Central memory CD8-positive, alpha-beta T cell (primary cell): ENCODE measurements around the gene UBASH3B.

Experiments used
- ATAC-seq: fragments of 150-1000 bp; cut with Tn5 transposase; replicated peaks from 2 replicates; pipeline ENCODE4 v1.10.0; 2022; ENCODE audit warnings: mild to moderate bottlenecking, moderate FRiP score, moderate number of reproducible peaks; ENCODE audit not compliant: poor library complexity, severe bottlenecking; ENCODE audit errors: extremely low read depth
- DNase-seq, 2 donors: peaks; one replicate each; pipeline ENCODE4 v3.0.0; 2021; ENCODE audit warnings: low spot score in 2 of 2
- H3K27ac Mint-ChIP-seq: one replicate; pipeline ENCODE4 v1.8.0; 2022; ENCODE audit warnings: low read depth, mild to moderate bottlenecking, moderate library complexity, mixed read lengths
- H3K27me3 Mint-ChIP-seq: one replicate; pipeline ENCODE4 v1.8.0; 2022; ENCODE audit warnings: mixed read lengths
- H3K36me3 Mint-ChIP-seq: one replicate; pipeline ENCODE4 v1.8.0; 2022; ENCODE audit warnings: mild to moderate bottlenecking, moderate library complexity, mixed read lengths; ENCODE audit not compliant: insufficient read depth
- H3K4me1 Mint-ChIP-seq: one replicate; pipeline ENCODE4 v1.8.0; 2022; ENCODE audit warnings: mixed read lengths
- H3K4me3 Mint-ChIP-seq: one replicate; pipeline ENCODE4 v1.8.0; 2022; ENCODE audit warnings: mild to moderate bottlenecking, moderate library complexity, mixed read lengths
- H3K9me3 Mint-ChIP-seq: one replicate; pipeline ENCODE4 v1.8.0; 2022; ENCODE audit warnings: mixed read lengths

The UBASH3B gene

DNA sequence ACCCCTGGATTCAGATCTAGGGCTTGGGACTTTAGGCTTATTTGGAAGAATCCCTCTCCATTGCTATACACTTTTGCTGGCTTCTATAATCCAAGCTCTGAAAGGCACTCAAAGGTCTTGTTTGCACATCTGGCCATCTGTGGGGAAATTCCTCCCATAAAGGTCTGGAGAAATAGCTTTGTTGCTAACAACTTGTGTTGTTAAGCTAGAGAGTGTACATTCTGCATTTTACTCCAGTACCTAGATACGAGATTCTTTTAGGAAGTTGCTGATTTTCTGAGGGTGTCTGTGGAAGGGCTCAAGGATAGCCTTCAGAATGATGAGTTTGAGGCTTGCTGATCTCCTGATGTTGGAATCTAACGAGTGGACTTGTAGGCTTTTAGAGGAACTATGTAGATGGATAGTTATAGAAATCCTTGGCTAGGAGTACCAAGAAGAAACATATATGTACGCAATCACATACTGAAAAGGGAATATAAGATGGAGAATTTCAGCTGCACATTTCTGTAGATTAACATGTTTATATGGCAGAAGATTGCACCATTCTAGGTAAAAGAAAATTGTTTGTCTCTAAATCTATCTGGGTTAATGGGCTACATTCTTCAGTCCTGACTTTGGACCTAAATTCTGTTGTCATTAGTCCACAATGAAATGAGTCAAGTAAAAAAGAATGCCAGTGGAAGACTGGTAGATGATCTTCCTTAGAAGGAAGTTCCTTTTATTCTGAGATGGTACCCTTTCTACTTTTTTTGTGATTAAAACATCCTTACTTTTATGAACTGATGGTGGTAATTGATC lies 51.0 kb downstream of the UBASH3B start:
- Mint-ChIP-seq H3K4me3 (no peak overlapping the region), H3K27me3 (no peaks in the 10 kb centered on the region), H3K4me1 (peaks cover 35% of the 10 kb centered on the region), H3K36me3 (peaks cover 2% of the 10 kb centered on the region), H3K9me3 (no peaks in the 10 kb centered on the region), H3K27ac (no peak overlapping the region)
- DNase-seq, result no peak
- no peak for ATAC-seq

DNA sequence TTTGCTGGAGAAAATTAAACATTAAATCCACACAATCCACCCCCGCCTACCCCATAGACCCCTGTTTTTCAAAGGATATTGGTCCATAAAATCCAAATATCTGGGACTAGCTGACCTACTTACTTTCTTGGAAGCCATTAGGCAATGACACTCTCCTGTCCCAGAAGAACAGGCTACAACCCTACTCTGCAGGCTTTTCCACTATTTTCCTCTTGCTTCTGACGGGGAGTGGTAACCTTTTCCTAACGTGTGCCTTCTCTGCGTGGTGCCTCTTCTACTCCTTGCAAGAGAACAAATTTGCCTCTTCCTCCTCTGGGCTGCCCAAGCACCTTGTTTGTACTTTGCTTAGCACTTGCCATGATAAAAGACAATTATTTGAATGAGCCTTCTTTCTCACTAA lies 51.6 kb downstream of the UBASH3B start:
- H3K4me3 Mint-ChIP-seq, result no peak overlapping the region
- DNase-seq (no peak), ATAC-seq (no peak)
- no peak overlapping the region for H3K27ac Mint-ChIP-seq
- H3K4me1 Mint-ChIP-seq, result peaks cover 34% of the 10 kb centered on the region
- H3K27me3 Mint-ChIP-seq, result no peaks in the 10 kb centered on the region
- peaks cover 2% of the 10 kb centered on the region for H3K36me3 Mint-ChIP-seq
- no peaks in the 10 kb centered on the region for H3K9me3 Mint-ChIP-seq

DNA sequence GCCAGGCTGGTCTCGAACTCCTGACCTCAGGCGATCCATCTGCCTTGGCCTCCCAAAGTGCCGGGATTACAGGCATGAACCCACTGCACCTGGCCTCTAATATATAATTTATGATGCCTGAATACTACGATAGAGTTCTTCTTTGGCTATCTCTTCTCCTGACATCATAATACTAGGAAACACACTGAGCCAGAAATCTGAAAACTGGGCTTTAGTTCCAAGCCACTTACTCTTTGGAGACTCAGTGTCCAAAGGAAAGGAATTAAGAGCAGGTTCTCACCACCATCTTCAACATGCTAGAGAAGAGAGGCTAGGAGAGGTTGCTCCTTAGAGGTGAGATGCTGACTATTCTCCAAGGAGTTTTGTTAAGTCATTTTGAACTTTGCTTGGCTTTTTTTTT lies 52.4 kb downstream of the UBASH3B start:
- Mint-ChIP-seq H3K36me3 (peaks cover 2% of the 10 kb centered on the region), H3K9me3 (no peaks in the 10 kb centered on the region), H3K27me3 (no peaks in the 10 kb centered on the region), H3K4me1 (peaks cover 32% of the 10 kb centered on the region), H3K27ac (no peak overlapping the region), H3K4me3 (no peak overlapping the region)
- no peak for DNase-seq
- ATAC-seq, result no peak

DNA sequence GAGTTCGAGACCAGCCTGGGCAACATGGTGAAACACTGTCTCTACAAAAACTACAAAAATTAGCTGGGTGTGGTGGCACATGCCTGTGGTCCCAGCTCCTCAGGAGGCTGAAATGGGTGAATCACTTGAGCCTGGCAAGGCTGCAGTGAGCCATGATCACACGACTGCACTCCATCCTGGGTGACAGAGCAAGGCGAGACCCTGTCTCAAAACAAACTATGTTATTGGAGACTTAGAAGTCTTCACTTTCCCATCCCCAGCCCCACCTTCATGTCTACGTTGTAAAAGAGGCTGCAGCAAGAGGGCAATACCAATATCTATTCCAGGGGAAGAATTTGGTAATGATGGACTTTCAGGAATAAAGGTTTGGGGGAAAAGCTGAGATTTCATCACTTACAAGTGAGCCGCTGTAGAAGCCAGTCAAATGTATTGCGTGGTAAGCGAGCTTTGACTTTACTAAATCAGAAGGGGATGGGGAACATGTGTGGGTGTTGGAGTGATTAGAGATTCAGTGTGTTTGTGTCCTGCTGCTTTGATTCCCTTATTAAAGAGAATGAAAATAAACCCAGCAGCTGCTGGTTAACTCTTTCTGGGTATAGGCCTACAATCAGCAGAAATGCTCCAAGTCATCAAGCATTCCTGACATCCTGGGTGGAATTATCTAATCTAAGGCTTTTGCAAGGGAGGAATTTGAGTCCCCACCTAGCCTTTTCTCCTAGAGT lies 53.7 kb downstream of the UBASH3B start:
- Mint-ChIP-seq H3K27ac (no peak overlapping the region), H3K4me3 (no peak overlapping the region), H3K4me1 (peaks cover 23% of the 10 kb centered on the region), H3K9me3 (no peaks in the 10 kb centered on the region), H3K27me3 (no peaks in the 10 kb centered on the region), H3K36me3 (peaks cover under 1% of the 10 kb centered on the region)
- ATAC-seq (no peak), DNase-seq (no peak)

DNA sequence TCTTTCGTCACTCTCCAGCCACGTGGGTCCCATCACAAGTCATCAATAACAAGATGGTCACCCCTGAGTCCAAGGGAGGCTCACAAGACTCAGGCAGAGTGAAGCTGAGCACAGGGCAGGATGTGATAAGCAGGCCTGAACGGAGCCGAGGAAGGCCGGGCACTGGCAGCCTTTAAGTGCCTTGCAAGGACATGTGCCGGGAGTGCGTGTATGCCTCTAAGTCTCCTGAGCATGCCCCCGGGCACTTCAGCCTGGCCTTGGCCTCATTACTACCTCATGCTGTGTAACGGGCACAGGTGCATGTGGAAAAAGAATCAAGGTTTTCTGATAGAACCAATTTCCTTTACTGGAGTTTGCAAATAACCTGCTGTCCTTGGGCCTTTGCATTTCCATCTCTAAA lies 55.8 kb downstream of the UBASH3B start:
- Mint-ChIP-seq H3K9me3 (no peaks in the 10 kb centered on the region), H3K27ac (no peak overlapping the region), H3K4me1 (peaks cover 24% of the 10 kb centered on the region), H3K4me3 (no peak overlapping the region), H3K27me3 (no peaks in the 10 kb centered on the region), H3K36me3 (no peaks in the 10 kb centered on the region)
- ATAC-seq, result no peak
- DNase-seq, result no peak

DNA sequence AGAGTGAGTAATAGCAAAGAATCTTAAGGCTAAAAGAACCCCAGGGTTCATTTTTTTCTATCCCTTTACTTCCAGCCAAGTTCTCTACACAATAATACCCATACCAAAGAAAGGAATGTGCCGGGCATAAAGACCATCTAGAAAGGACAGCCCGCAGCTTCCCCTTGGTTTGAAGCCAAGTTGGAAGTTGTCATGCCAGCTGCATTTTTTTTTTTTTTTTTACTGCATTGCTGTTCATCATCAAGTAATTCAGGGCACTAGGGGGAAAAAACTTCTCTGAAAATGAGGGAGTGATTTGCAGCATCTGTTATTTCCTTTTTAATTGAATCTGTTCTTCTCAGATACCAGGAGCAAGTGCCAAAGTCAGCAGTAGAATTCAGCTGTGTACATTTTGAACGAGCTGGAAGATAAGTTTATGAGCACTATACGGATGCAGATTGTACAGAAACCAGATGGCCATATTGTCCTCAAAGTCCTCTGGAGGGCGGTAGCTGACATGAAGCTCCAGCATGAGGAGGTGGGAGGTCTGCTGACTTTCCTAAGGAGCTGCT lies 56.4 kb downstream of the UBASH3B start:
- DNase-seq (no peak), ATAC-seq (no peak)
- Mint-ChIP-seq H3K27me3 (no peaks in the 10 kb centered on the region), H3K9me3 (no peaks in the 10 kb centered on the region), H3K27ac (no peak overlapping the region), H3K4me3 (no peak overlapping the region), H3K4me1 (peaks cover 26% of the 10 kb centered on the region), H3K36me3 (no peaks in the 10 kb centered on the region)

DNA sequence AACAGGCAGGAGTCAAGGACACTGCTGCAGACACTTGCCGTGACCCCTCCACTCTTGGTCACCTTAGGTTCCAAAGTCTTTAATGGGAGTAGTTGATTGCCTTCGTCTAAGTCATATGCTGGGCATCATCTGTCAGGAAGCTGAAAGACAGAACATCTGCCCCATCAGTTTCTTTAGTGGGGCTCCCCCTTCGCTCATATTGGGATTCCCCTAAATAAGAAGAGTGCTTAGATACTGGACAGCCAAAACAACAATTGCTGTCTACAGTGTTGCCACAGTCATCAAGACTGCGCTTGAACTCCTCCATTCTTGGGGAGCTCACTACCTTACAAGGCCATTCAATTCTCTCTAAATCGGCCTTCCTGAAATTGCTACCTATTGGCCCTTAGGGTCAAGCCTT lies 58.5 kb downstream of the UBASH3B start:
- peaks cover 1% of the 10 kb centered on the region for H3K36me3 Mint-ChIP-seq
- no peaks in the 10 kb centered on the region for H3K9me3 Mint-ChIP-seq
- no peak overlapping the region for H3K4me3 Mint-ChIP-seq
- no peaks in the 10 kb centered on the region for H3K27me3 Mint-ChIP-seq
- ATAC-seq (no peak), DNase-seq (no peak)
- no peak overlapping the region for H3K27ac Mint-ChIP-seq
- H3K4me1 Mint-ChIP-seq, result peaks cover 38% of the 10 kb centered on the region

DNA sequence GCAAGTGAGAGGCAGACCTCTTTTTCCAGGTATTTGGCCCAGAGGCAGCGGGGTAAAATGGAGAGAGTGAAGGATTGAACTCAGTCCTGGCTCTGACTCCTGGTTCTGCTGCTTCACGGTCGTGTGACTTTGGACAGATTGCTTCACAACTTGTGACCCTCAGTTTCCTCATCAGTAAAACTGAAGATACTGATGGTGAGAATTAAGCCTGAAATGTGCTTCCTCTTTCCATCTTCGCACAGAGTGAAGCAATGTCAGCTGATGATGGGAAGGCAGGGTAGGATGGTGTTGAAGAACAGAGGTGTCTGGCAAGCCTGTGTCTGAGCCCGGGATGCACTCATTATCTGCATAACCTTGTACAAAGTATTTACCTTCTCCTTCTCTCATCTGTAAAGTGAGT lies 59.0 kb downstream of the UBASH3B start:
- Mint-ChIP-seq H3K27ac (no peak overlapping the region), H3K36me3 (peaks cover 1% of the 10 kb centered on the region)
- no peak for ATAC-seq

DNA sequence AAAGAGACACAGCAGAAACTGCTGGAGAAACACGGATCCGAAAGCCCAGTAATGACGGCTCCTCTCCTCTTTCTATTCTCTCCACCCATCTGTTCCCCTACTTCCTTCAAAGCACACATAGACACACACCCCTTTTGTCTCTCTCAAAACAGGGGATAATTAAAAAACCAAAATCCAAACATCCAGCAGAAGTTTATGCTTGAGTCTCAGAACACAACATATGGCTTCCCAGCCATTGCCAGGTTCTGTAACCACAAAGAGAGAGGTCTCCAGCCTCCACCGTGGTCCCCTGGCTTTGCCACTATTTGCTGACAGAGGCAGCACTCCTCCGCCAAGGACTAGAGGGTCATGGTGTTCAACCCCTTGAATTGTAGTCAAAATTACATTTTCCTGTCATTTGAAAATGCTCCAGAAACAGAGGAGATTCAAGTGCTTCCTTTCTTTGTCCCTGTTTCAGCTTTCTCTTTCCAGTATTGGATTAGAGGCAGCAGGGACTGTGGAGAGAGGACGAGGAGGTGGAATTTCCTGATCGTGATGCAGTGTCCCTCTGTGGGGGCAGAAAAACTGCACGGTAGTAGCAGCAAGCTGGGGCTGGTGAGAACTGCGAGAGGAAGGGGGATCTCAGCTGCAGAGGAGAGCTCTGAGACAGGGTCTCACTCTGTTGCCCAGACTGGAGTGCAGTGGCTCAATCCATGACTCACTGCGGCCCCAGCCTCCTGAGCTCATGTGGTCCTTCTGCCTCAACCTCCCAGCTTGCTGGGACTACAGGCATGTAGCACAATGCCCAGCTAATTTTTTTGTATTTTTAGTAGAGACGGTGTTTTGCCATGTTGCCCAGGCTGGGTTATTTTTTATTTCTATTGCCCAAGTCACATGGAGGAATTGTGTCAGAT lies 60.3 kb downstream of the UBASH3B start:
- Mint-ChIP-seq H3K9me3 (no peaks in the 10 kb centered on the region), H3K4me1 (peaks cover 52% of the 10 kb centered on the region), H3K27me3 (no peaks in the 10 kb centered on the region), H3K27ac (peak overlapping the region; percentile 13), H3K4me3 (no peak overlapping the region), H3K36me3 (peaks cover 1% of the 10 kb centered on the region)
- DNase-seq (no peak), ATAC-seq (no peak)

More for the DNA sequence above, 59.0 kb downstream of the UBASH3B start:
- peaks cover 41% of the 10 kb centered on the region for H3K4me1 Mint-ChIP-seq
- no peak overlapping the region for H3K4me3 Mint-ChIP-seq
- DNase-seq, result no peak
- no peaks in the 10 kb centered on the region for H3K27me3 Mint-ChIP-seq
- no peaks in the 10 kb centered on the region for H3K9me3 Mint-ChIP-seq

DNA sequence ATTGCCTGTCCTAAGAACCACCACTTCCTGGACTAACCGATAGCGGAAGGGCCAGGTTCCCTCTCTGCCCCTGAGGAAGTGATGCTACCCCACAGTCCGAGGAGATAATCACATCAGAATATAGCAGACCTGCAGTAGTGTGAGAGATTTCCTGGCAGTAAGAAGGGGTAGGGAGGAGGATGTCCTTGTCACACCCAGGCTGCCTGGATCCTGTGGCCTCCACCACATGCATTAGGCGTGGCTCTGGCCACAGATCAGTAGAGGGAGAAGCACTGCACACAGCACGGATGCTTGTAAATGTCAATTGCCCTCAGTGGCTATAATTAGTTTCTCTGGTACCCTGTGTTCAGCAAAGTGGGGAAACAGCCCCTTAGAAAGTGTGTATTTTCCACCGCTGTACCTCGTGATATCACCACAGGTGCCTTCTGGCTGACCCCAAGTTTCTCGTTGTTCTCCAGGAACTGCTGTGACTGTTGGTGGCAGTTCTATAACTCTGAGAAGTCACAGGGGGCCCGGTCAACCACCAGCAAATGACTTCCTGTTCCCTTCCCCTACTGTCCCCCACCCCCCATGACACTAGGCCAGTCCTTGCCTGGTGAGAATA lies 61.8 kb downstream of the UBASH3B start:
- ATAC-seq, result peak; percentile 67
- H3K4me3 Mint-ChIP-seq, result no peak overlapping the region
- H3K27ac Mint-ChIP-seq, result peak overlapping the region; percentile 49
- no peaks in the 10 kb centered on the region for H3K27me3 Mint-ChIP-seq
- H3K4me1 Mint-ChIP-seq, result peaks cover 46% of the 10 kb centered on the region
- H3K36me3 Mint-ChIP-seq, result peaks cover 1% of the 10 kb centered on the region
- DNase-seq, result peak in 1 of 2 donors; percentile 12
- no peaks in the 10 kb centered on the region for H3K9me3 Mint-ChIP-seq

DNA sequence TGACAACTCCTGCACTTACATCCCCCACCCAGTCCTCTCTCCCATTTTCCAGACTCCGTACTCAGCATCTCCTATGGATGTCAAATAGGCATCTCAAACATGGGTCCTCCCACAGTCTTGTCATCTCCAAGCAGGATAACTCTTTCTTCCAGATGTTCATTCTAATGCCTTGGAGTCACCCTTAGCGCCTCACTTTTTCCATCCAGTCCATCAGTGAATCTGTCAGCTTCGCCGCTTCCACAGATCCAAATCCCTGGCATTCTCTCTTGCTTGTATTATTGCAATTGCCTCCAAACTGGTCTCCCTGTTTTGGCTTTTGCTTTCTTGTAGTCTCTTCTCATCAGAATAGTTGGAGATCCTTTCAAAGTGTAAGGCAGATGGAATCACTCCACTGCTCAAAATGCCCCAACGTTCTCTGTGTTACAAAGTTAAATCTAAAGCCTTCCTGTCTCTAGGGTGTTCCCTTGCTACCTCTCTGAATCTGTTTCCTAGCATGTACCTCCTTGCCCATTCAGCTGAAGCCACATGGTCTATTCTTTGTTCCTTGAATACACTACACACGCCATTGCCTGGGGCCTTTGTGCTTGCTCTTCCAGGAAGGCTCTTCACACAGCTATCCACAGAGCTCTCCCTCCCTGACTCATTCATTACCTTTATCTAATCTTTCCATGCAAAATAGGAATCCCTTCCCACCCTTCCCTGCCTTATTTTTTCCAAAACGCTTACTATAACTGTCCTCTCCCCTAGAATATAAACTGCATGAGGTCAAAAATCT lies 64.8 kb downstream of the UBASH3B start:
- H3K9me3 Mint-ChIP-seq, result no peaks in the 10 kb centered on the region
- DNase-seq, result no peak
- no peaks in the 10 kb centered on the region for H3K27me3 Mint-ChIP-seq
- H3K4me1 Mint-ChIP-seq, result peaks cover 61% of the 10 kb centered on the region
- peaks cover 4% of the 10 kb centered on the region for H3K36me3 Mint-ChIP-seq
- no peak overlapping the region for H3K4me3 Mint-ChIP-seq
- no peak for ATAC-seq
- H3K27ac Mint-ChIP-seq, result no peak overlapping the region
